Mesothelial cell of epicardium (in vitro differentiated cells): ENCODE measurements around the gene NPR2. TPM values are rescaled to one million over a fixed set of nuclear protein-coding genes. Genes with fewer than 3 reads are reported as not detected.

Source experiments
- DNase-seq, 2 experiments: peaks; one replicate each; pipeline ENCODE4 v3.0.0; 2021; ENCODE audit warnings: low spot score in 2 of 2; ENCODE audit not compliant: unreplicated experiment in 2 of 2
- H3K27ac Mint-ChIP-seq: 2 replicates; pipeline ENCODE4 v1.8.0; 2021; ENCODE audit warnings: mixed read lengths
- H3K27me3 Mint-ChIP-seq: 2 replicates; pipeline ENCODE4 v1.8.0; 2021; ENCODE audit warnings: low read depth, mixed read lengths
- H3K36me3 Mint-ChIP-seq: 2 replicates; pipeline ENCODE4 v1.8.0; 2021; ENCODE audit warnings: mixed read lengths
- H3K4me1 Mint-ChIP-seq: 2 replicates; pipeline ENCODE4 v1.8.0; 2021; ENCODE audit warnings: mixed read lengths
- H3K4me3 Mint-ChIP-seq: 2 replicates; pipeline ENCODE4 v1.8.0; 2021; ENCODE audit warnings: mild to moderate bottlenecking, moderate library complexity, mixed read lengths
- H3K9me3 Mint-ChIP-seq: 2 replicates; pipeline ENCODE4 v1.8.0; 2021; ENCODE audit warnings: mixed read lengths
- total RNA-seq: library from RNA; stranded (reverse); gene quantifications from 3 replicates; pipeline ENCODE4 v1.2.1, GENCODE V29; 2021
- TF ChIP-seq, protein P1 (sequence below): fragments of 200-600 bp; sonication (generic); IDR thresholded peaks from one replicate; pipeline ENCODE4 v1.5.0; 2021; ENCODE audit warnings: antibody characterized with exemption; ENCODE audit not compliant: unreplicated experiment

NPR2 gene
- total RNA-seq, result 27.2 to 32.4 TPM (median 30.6 TPM) in 3 replicates

DNA sequence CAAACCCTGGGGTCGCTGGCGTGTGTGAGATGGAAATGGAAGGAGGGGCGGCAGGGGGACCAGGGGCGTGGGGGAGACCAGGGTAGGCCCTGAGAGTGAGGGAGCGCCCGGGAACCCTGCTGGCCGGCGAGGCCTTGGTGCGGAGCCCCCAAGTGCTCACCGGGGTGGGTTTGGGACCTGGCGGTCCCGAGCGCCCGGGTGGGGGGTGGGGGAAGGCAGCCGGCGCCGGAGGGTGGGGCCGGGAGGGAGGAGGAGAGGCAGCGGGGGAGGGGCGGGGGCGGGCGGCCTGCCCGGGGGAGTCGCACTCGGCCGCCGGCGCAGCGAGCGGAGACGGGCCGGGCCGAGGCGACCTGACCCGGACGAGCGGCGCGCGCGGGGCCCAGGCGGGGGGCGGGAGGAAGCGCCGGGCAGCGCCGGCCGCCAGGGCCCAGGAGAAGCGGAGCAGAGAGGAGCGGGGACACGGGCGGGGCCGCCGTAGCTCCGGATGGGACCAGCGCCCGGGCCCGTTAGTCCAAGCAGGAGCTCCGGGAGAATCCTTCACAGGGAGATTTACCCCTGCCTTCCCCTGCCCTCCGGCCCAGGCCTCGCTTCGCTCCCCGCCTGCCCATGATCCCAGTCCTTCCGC is at the start of gene NPR2:
TSS of gene NPR2 (plus strand) at position 295 of the 625 bp plus-strand sequence. CDS start 818 bp downstream, outside the sequence.
- no peaks in the 10 kb centered on the region for H3K27me3 Mint-ChIP-seq
- peaks cover 3% of the 10 kb centered on the region for H3K36me3 Mint-ChIP-seq
- H3K9me3 Mint-ChIP-seq, result no peaks in the 10 kb centered on the region
- peak within 1 kb of the TSS; percentile 80 for H3K4me3 Mint-ChIP-seq
- DNase-seq, result peak in 1 of 2 experiments; percentile 48
- peaks cover 26% of the 10 kb centered on the region for H3K4me1 Mint-ChIP-seq
- H3K27ac Mint-ChIP-seq, result peak within 1 kb of the TSS; percentile 81
- TF ChIP-seq, protein P1, sequence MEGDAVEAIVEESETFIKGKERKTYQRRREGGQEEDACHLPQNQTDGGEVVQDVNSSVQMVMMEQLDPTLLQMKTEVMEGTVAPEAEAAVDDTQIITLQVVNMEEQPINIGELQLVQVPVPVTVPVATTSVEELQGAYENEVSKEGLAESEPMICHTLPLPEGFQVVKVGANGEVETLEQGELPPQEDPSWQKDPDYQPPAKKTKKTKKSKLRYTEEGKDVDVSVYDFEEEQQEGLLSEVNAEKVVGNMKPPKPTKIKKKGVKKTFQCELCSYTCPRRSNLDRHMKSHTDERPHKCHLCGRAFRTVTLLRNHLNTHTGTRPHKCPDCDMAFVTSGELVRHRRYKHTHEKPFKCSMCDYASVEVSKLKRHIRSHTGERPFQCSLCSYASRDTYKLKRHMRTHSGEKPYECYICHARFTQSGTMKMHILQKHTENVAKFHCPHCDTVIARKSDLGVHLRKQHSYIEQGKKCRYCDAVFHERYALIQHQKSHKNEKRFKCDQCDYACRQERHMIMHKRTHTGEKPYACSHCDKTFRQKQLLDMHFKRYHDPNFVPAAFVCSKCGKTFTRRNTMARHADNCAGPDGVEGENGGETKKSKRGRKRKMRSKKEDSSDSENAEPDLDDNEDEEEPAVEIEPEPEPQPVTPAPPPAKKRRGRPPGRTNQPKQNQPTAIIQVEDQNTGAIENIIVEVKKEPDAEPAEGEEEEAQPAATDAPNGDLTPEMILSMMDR, result no peak

DNA sequence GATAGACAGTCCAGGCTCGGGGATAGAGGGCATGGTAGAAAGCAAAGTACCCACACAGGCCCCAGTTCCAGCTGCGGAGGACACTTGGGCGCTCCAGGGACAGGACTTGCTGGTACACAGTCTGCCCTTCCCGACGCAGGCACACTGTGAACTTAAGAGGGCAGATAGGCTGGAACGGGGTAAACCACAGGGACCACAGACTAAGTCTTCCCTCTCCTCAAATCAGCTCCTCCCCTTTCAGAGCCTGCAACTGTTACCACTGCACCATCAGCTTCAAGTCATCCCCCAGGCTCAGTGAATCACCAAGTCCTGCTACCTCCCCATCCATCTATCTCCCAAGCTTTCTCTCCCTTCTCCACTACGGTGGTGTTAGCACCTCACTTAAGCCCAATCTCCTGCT is 49.7 kb upstream of the NPR2 start:
- TF ChIP-seq, protein P1, result no peak
- no peak overlapping the region for H3K27ac Mint-ChIP-seq
- no peaks in the 10 kb centered on the region for H3K27me3 Mint-ChIP-seq
- DNase-seq, result no peak
- no peak overlapping the region for H3K4me3 Mint-ChIP-seq
- H3K4me1 Mint-ChIP-seq, result peaks cover 11% of the 10 kb centered on the region
- no peaks in the 10 kb centered on the region for H3K9me3 Mint-ChIP-seq
- peaks cover 14% of the 10 kb centered on the region for H3K36me3 Mint-ChIP-seq

DNA sequence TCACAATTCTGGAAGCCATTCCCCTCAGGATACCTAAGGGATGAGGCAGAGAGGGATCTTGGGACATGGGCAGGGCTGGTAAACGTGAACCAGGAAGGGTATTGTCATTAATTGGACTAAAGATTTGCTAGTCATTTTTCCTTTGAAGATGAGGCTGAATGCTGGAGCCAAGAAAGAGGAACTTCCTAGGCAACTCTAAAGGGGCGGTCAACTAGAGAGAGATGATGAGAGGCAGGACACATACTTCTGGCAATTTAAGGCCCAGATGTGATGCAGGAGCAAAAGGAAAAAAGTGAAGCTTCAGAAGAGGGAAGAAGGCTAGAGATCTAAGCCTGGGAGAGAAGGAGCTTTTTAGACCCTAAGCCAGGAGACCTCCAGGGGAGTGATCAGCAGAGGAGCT is 47.9 kb upstream of the NPR2 start:
- Mint-ChIP-seq H3K27me3 (no peaks in the 10 kb centered on the region), H3K27ac (no peak overlapping the region), H3K4me1 (peaks cover 27% of the 10 kb centered on the region), H3K36me3 (peaks cover 11% of the 10 kb centered on the region), H3K4me3 (no peak overlapping the region), H3K9me3 (no peaks in the 10 kb centered on the region)
- TF ChIP-seq, protein P1, result no peak
- no peak for DNase-seq

DNA sequence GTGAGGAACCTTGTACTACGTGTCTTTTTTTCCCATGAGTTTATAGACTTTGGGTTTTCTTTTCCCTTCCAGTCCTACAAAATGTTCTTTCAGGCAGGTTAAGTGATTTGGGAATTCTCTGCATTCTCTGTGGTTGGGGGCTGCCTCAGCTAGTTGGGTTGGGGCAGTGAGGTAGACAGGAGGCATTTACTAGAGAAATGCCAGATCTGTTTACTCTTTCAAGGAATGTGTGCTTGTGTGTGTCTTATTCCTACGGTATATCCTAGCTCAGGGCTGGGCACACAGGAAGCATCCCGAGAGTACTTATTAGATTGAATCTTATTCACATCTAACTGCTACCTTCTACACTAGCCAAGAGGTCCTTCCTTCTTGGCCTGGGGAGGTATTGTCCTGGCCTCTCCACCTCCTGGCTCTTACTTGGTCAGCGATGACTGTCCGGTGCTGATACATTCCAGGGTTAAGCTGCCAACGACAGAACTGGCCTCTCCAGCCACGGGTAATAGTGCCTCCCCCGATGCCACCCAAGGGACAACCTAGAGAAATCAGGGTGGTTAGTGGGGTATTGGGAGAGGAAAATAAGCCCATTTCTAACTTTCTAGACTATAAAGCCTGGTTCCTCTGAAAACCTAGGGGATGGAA is 47.4 kb upstream of the NPR2 start:
- H3K4me3 Mint-ChIP-seq, result no peak overlapping the region
- peaks cover 27% of the 10 kb centered on the region for H3K4me1 Mint-ChIP-seq
- DNase-seq, result no peak
- TF ChIP-seq, protein P1, result no peak
- H3K27me3 Mint-ChIP-seq, result no peaks in the 10 kb centered on the region
- H3K36me3 Mint-ChIP-seq, result peaks cover 7% of the 10 kb centered on the region
- H3K27ac Mint-ChIP-seq, result no peak overlapping the region
- H3K9me3 Mint-ChIP-seq, result no peaks in the 10 kb centered on the region

DNA sequence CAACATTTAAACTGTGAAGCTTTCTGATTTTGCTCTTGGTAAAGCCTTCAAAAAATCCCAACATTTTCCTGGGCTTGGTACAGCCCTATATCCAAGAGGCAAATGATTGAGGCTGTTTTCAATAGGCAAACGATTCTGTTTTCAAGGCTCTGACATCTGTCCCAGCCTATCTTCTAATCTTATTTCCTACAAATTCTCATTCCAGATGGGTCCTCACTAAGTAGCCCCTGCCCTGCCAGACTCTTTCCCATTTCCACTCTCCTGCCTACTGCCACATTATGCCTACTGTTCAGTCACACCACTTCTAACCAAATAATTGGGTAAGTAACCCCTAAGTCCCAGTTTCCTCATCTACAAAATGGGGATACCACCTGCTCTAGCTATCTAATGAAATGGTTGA is 45.8 kb upstream of the NPR2 start:
- Mint-ChIP-seq H3K9me3 (no peaks in the 10 kb centered on the region), H3K36me3 (peaks cover 6% of the 10 kb centered on the region), H3K27ac (no peak overlapping the region), H3K4me3 (no peak overlapping the region), H3K4me1 (peaks cover 35% of the 10 kb centered on the region), H3K27me3 (no peaks in the 10 kb centered on the region)
- no peak for DNase-seq
- TF ChIP-seq, protein P1, result no peak
